PC-9 (cell line): ENCODE measurements around the gene SUGP1. TPM values are rescaled to one million over a fixed set of nuclear protein-coding genes. Genes with fewer than 3 reads are reported as not detected.

Experiments
- BruUV-seq: library from RNA; stranded (reverse); fragments of 400-500 nt; replicated peaks from 2 replicates; lab custom pipeline; 2021; lab: Mats Ljungman, UMichigan
- CTCF ChIA-PET: fragments of 300-600 bp; sonication (Branson Sonifier 250); formaldehyde crosslinking; loops from one replicate; lab custom pipeline; 2022; ENCODE audit warnings: antibody characterized with exemption; lab: Charles Lee
- POLR2A ChIA-PET: fragments of 300-600 bp; sonication (Branson Sonifier 250); formaldehyde crosslinking; loops from one replicate; lab custom pipeline; 2022; ENCODE audit warnings: antibody characterized with exemption; ENCODE audit not compliant: unreplicated experiment; lab: Charles Lee
- DNase-seq, 2 experiments: peaks; one replicate each; pipeline versions ENCODE4 v3.0.0 to v3.0.0-alpha.2; 2015 to 2022; ENCODE audit warnings: mixed read lengths in 1 of 2
- H2AFZ ChIP-seq: fragments of 200-600 bp; sonication (generic); 2 replicates; pipeline ENCODE4 v1.8.1; 2017; ENCODE audit warnings: antibody characterized with exemption
- H3F3A ChIP-seq: fragments of 200-600 bp; sonication (generic); 2 replicates; pipeline ENCODE4 v1.8.1; 2017; ENCODE audit warnings: antibody characterized with exemption, mild to moderate bottlenecking, low read depth; ENCODE audit not compliant: insufficient read depth
- H3K27ac ChIP-seq: fragments of 200-600 bp; sonication (generic); 2 replicates; pipeline ENCODE4 v1.6.1; 2016; ENCODE audit warnings: mixed run types
- H3K27me3 ChIP-seq: fragments of 200-600 bp; sonication (generic); 2 replicates; pipeline ENCODE4 v1.6.1; 2016; ENCODE audit warnings: low read depth, mixed run types; ENCODE audit not compliant: insufficient read depth
- H3K36me3 ChIP-seq: fragments of 200-600 bp; sonication (generic); 2 replicates; pipeline ENCODE4 v1.6.1; 2016; ENCODE audit warnings: low read depth, mixed run types
- H3K4me1 ChIP-seq: fragments of 200-600 bp; sonication (generic); replicated peaks from 2 replicates; pipeline ENCODE4 v1.6.1; 2016; ENCODE audit warnings: mixed run types; ENCODE audit not compliant: insufficient read depth
- H3K4me2 ChIP-seq: fragments of 200-600 bp; sonication (generic); 2 replicates; pipeline ENCODE4 v1.6.1; 2017; ENCODE audit warnings: mixed run types
- H3K4me3 ChIP-seq: fragments of 200-600 bp; sonication (generic); 2 replicates; pipeline ENCODE4 v1.6.1; 2016; ENCODE audit warnings: mixed run types
- H3K79me2 ChIP-seq: fragments of 200-600 bp; sonication (generic); 2 replicates; pipeline ENCODE4 v1.6.1; 2017; ENCODE audit warnings: low read depth, mixed run types
- H3K9me2 ChIP-seq: fragments of 200-600 bp; sonication (generic); 2 replicates; pipeline ENCODE4 v1.8.1; 2017; ENCODE audit warnings: mild to moderate bottlenecking; ENCODE audit not compliant: insufficient read depth
- H3K9me3 ChIP-seq: fragments of 200-600 bp; sonication (generic); 2 replicates; pipeline ENCODE4 v1.8.1; 2016; ENCODE audit warnings: low read depth; ENCODE audit not compliant: insufficient read depth
- H4K20me1 ChIP-seq: fragments of 200-600 bp; sonication (generic); 2 replicates; pipeline ENCODE4 v1.8.1; 2017; ENCODE audit not compliant: insufficient read depth
- CTCF ChIP-seq: fragments of 200-600 bp; sonication (generic); conservative IDR thresholded peaks from 2 replicates; pipeline ENCODE4 v1.6.1; 2017; ENCODE audit warnings: mixed run types, antibody characterized with exemption, mild to moderate bottlenecking, moderate library complexity
- EZH2 ChIP-seq: fragments of 200-600 bp; sonication (generic); IDR thresholded peaks from 2 replicates; pipeline ENCODE4 v1.8.0; 2017; ENCODE audit warnings: antibody characterized with exemption, low read depth
- intact Hi-C: fragments of 100-400 bp; cut with micrococcal nuclease; formaldehyde crosslinking; loops from one replicate; pipeline ENCODE4 v1.10.0; 2022; ENCODE audit not compliant: unreplicated experiment
- total RNA-seq: library from RNA; stranded (reverse); gene quantifications from 2 replicates; pipeline ENCODE4 v1.2.3, GENCODE V29; 2021

The SUGP1 gene
- total RNA-seq, 1 experiment from 2014 or later: 56.7 TPM

- Histone ChIP-seq H4K20me1 (no peaks in the 10 kb centered on the region), H3K4me1 (no peaks in the 10 kb centered on the region), H3K4me3 (no peak overlapping the region), H3K79me2 (no peaks in the 10 kb centered on the region), H3K27me3 (no peaks in the 10 kb centered on the region), H3K27ac (no peak overlapping the region), H3K36me3 (peaks cover 26% of the 10 kb centered on the region; the same call in 1 of the 2 replicates), H3K4me2 (no peak overlapping the region), H2AFZ (no peak overlapping the region), H3K9me2 (no peaks in the 10 kb centered on the region), H3F3A (no peaks in the 10 kb centered on the region), H3K9me3 (no peaks in the 10 kb centered on the region)
- intact Hi-C loops: no loop called here
- ChIA-PET POLR2A (no interaction called here), CTCF (no interaction called here)
- BruUV-seq: no TSS peak
- DNase-seq: no peak
- TF ChIP-seq EZH2 (no peak), CTCF (no peak)
Measured at GRCh38 chr19:19349365-19349764, 29.1 kb upstream of the SUGP1 start.

- POLR2A ChIA-PET: no interaction called here
- H3K9me2 ChIP-seq: no peaks in the 10 kb centered on the region
- H3K27me3 ChIP-seq: no peaks in the 10 kb centered on the region
- H3F3A ChIP-seq: no peaks in the 10 kb centered on the region
- H4K20me1 ChIP-seq: peaks cover 1% of the 10 kb centered on the region; the same call in 1 of the 2 replicates
- no peak for DNase-seq
- H2AFZ ChIP-seq: no peak overlapping the region
- intact Hi-C loops: no loop called here
- no peak for TF ChIP-seq CTCF
- no peak for TF ChIP-seq EZH2
- BruUV-seq: no TSS peak
- no peaks in the 10 kb centered on the region for H3K4me1 ChIP-seq
- CTCF ChIA-PET: no interaction called here
- no peaks in the 10 kb centered on the region for H3K9me3 ChIP-seq
- no peak overlapping the region for H3K27ac ChIP-seq
- no peak overlapping the region for H3K4me2 ChIP-seq
- no peak overlapping the region for H3K4me3 ChIP-seq
- peaks cover 21% of the 10 kb centered on the region; the same call in 1 of the 2 replicates for H3K36me3 ChIP-seq
- no peaks in the 10 kb centered on the region for H3K79me2 ChIP-seq
Measured at GRCh38 chr19:19348266-19348665, 28.0 kb upstream of the SUGP1 start.

- CTCF ChIA-PET: no interaction called here
- intact Hi-C loops: no loop called here
- Histone ChIP-seq H3K9me2 (no peaks in the 10 kb centered on the region), H3K36me3 (peaks cover 22% of the 10 kb centered on the region; the same call in 1 of the 2 replicates), H3F3A (no peaks in the 10 kb centered on the region; the same call in 1 of the 2 replicates), H3K4me1 (no peaks in the 10 kb centered on the region), H3K27me3 (no peaks in the 10 kb centered on the region), H3K4me3 (no peak overlapping the region), H3K9me3 (no peaks in the 10 kb centered on the region), H2AFZ (no peak overlapping the region), H4K20me1 (peaks cover 9% of the 10 kb centered on the region), H3K27ac (no peak overlapping the region), H3K4me2 (no peak overlapping the region), H3K79me2 (no peaks in the 10 kb centered on the region)
- POLR2A ChIA-PET: no interaction called here
- TF ChIP-seq EZH2: no peak
- no peak for TF ChIP-seq CTCF
- DNase-seq: no peak
- BruUV-seq: no TSS peak
Measured at GRCh38 chr19:19347401-19348110, 27.2 kb upstream of the SUGP1 start.
